GM23338 (cell line): ENCODE results near the gene ASXL3. TPM values are rescaled to one million over a fixed set of nuclear protein-coding genes. Genes with fewer than 3 reads are reported as not detected.

Source experiments
- ATAC-seq: fragments of 200-7000 bp; cut with Tn5 transposase; 3 replicates; pipeline ENCODE4 v1.9.1; 2020
- DNase-seq: peaks from one replicate; pipeline ENCODE4 v3.0.0-alpha.2; 2015; ENCODE audit warnings: low spot score
- H2AFZ ChIP-seq: fragments of 200-600 bp; sonication (generic); 2 replicates; pipeline ENCODE4 v1.8.0; 2016; ENCODE audit warnings: antibody characterized with exemption, mild to moderate bottlenecking, moderate library complexity
- H3F3A ChIP-seq: fragments of 200-600 bp; sonication (generic); replicated peaks from 2 replicates; pipeline ENCODE4 v1.8.0; 2017; ENCODE audit warnings: antibody characterized with exemption, mixed run types, low read depth
- H3K27ac ChIP-seq: fragments of 200-600 bp; sonication (generic); 2 replicates; pipeline ENCODE4 v1.6.1; 2016; ENCODE audit warnings: low read depth
- H3K27me3 ChIP-seq: fragments of 200-600 bp; sonication (generic); 2 replicates; pipeline ENCODE4 v1.8.0; 2016; ENCODE audit warnings: mild to moderate bottlenecking, mixed run types, moderate library complexity; ENCODE audit not compliant: insufficient read depth
- H3K36me3 ChIP-seq: fragments of 200-600 bp; sonication (generic); 2 replicates; pipeline ENCODE4 v1.8.0; 2016; ENCODE audit warnings: mild to moderate bottlenecking; ENCODE audit not compliant: insufficient read depth
- H3K4me1 ChIP-seq: fragments of 200-600 bp; sonication (generic); 2 replicates; pipeline ENCODE4 v1.8.0; 2016; ENCODE audit warnings: mild to moderate bottlenecking, moderate library complexity; ENCODE audit not compliant: insufficient read depth
- H3K4me2 ChIP-seq: fragments of 200-600 bp; sonication (generic); 2 replicates; pipeline ENCODE4 v1.7.1; 2017; ENCODE audit warnings: mixed run types
- H3K4me3 ChIP-seq: fragments of 200-600 bp; sonication (generic); 2 replicates; pipeline ENCODE4 v1.6.1; 2016; ENCODE audit warnings: mixed run types
- H3K79me2 ChIP-seq: fragments of 200-600 bp; sonication (generic); replicated peaks from 2 replicates; pipeline ENCODE4 v1.8.0; 2017; ENCODE audit warnings: mild to moderate bottlenecking; ENCODE audit not compliant: insufficient read depth
- H3K9me2 ChIP-seq: fragments of 200-600 bp; sonication (generic); 2 replicates; pipeline ENCODE4 v1.8.0; 2017; ENCODE audit not compliant: insufficient read depth
- H4K20me1 ChIP-seq: fragments of 200-600 bp; sonication (generic); replicated peaks from 2 replicates; pipeline ENCODE4 v1.8.0; 2017; ENCODE audit warnings: mild to moderate bottlenecking; ENCODE audit not compliant: insufficient read depth
- H3K27ac Mint-ChIP-seq: 2 replicates; pipeline ENCODE4 v1.8.0; 2020; ENCODE audit warnings: inconsistent platforms, mild to moderate bottlenecking, moderate library complexity, mixed read lengths
- H3K27me3 Mint-ChIP-seq: 3 replicates; pipeline ENCODE4 v1.8.0; 2022; ENCODE audit warnings: low read depth, mild to moderate bottlenecking, moderate library complexity, mixed read lengths, inconsistent platforms; ENCODE audit not compliant: insufficient read depth, poor library complexity
- H3K36me3 Mint-ChIP-seq: 3 replicates; pipeline ENCODE4 v1.8.0; 2021; ENCODE audit warnings: low read depth, mild to moderate bottlenecking, inconsistent platforms, moderate library complexity, mixed read lengths
- H3K4me1 Mint-ChIP-seq: 3 replicates; pipeline ENCODE4 v1.8.0; 2020; ENCODE audit warnings: mild to moderate bottlenecking, inconsistent platforms, mixed read lengths
- H3K4me3 Mint-ChIP-seq: 3 replicates; pipeline ENCODE4 v1.8.0; 2021; ENCODE audit warnings: moderate library complexity, mild to moderate bottlenecking, inconsistent platforms, mixed read lengths
- H3K9me3 Mint-ChIP-seq: 3 replicates; pipeline ENCODE4 v1.8.0; 2020; ENCODE audit warnings: moderate library complexity, mild to moderate bottlenecking, inconsistent platforms, mixed read lengths
- EZH2phosphoT487 ChIP-seq: fragments of 200-600 bp; sonication (generic); IDR thresholded peaks from one replicate; pipeline ENCODE4 v1.8.1; 2018; ENCODE audit warnings: antibody characterized with exemption; ENCODE audit not compliant: unreplicated experiment
- JUNB ChIP-seq: IDR thresholded peaks from one replicate; pipeline ENCODE4 v1.6.1; 2016; ENCODE audit warnings: antibody characterized with exemption; ENCODE audit not compliant: unreplicated experiment
- NANOG ChIP-seq: IDR thresholded peaks from 2 replicates; pipeline ENCODE4 v1.6.1; 2016; ENCODE audit warnings: antibody characterized with exemption, borderline replicate concordance
- STAT1 ChIP-seq: IDR thresholded peaks from one replicate; pipeline ENCODE4 v1.6.1; 2016; ENCODE audit warnings: antibody characterized with exemption; ENCODE audit not compliant: unreplicated experiment
- ZNF114 ChIP-seq: fragments of 250-450 bp; sonication (Bioruptor Pico); IDR thresholded peaks from 2 replicates; pipeline ENCODE4 v1.5.0; 2020; ENCODE audit warnings: mild to moderate bottlenecking, moderate library complexity
- ZNF331 ChIP-seq: fragments of 250-450 bp; sonication (Bioruptor Pico); IDR thresholded peaks from 2 replicates; pipeline ENCODE4 v1.5.0; 2020; ENCODE audit warnings: low read depth, mild to moderate bottlenecking, moderate library complexity
- polyA plus RNA-seq: library from polyadenylated mRNA; unstranded; fragments of >200 nt; fragmentation: Nextera tagmentation; extraction: Ambion mirVana; gene quantifications from 2 replicates; pipeline ENCODE4 v1.2.1, GENCODE V29; 2016
- total RNA-seq: library from RNA; depleted of rRNA; stranded (reverse); fragments of >200 nt; shearing (Covaris generic); gene quantifications from 2 replicates; pipeline ENCODE4 v1.2.3, GENCODE V29; 2014
- TF ChIP-seq, protein P1 (sequence below): fragments of 250-450 bp; sonication (Bioruptor Pico); IDR thresholded peaks from 2 replicates; pipeline ENCODE4 v1.5.0; 2020; ENCODE audit warnings: mild to moderate bottlenecking, moderate library complexity
- TF ChIP-seq, protein P2 (sequence below): IDR thresholded peaks from one replicate; pipeline ENCODE4 v1.6.1; 2018; ENCODE audit warnings: antibody characterized with exemption; ENCODE audit not compliant: unreplicated experiment

ASXL3 gene
- total and polyA plus RNA-seq, 2 experiments from 2014 or later, result 0.23 to 1.4 TPM

DNA sequence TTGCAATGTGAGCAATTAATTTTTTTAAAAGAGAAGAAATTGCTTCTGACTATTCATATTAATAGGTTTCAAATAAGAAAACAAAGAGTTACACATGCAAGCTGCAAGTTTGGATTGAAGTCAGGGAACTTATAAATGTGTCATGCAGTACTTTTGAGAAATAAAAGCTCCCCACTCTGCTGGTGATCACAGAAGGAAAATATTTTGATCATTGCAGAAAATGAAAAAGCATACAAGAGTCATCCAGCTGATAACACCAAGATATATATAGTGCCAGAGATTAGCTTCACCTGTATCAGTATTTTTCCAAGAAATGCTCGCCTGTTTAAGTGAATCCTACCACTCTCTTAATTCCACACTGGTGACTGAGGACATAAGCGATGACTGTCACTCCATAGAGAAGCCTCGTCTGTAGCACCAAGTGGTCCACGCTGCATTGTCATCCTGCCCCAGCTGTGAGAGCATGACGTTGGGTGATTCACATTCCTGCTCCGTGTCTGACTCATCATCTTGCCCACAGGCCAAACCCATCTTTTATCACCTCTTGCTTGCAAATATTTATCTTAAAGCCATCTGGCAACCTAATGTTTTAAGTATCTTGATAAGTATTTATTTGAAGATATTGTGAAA is 178.0 kb downstream of the ASXL3 start (continued):
- TF ChIP-seq, protein P1, sequence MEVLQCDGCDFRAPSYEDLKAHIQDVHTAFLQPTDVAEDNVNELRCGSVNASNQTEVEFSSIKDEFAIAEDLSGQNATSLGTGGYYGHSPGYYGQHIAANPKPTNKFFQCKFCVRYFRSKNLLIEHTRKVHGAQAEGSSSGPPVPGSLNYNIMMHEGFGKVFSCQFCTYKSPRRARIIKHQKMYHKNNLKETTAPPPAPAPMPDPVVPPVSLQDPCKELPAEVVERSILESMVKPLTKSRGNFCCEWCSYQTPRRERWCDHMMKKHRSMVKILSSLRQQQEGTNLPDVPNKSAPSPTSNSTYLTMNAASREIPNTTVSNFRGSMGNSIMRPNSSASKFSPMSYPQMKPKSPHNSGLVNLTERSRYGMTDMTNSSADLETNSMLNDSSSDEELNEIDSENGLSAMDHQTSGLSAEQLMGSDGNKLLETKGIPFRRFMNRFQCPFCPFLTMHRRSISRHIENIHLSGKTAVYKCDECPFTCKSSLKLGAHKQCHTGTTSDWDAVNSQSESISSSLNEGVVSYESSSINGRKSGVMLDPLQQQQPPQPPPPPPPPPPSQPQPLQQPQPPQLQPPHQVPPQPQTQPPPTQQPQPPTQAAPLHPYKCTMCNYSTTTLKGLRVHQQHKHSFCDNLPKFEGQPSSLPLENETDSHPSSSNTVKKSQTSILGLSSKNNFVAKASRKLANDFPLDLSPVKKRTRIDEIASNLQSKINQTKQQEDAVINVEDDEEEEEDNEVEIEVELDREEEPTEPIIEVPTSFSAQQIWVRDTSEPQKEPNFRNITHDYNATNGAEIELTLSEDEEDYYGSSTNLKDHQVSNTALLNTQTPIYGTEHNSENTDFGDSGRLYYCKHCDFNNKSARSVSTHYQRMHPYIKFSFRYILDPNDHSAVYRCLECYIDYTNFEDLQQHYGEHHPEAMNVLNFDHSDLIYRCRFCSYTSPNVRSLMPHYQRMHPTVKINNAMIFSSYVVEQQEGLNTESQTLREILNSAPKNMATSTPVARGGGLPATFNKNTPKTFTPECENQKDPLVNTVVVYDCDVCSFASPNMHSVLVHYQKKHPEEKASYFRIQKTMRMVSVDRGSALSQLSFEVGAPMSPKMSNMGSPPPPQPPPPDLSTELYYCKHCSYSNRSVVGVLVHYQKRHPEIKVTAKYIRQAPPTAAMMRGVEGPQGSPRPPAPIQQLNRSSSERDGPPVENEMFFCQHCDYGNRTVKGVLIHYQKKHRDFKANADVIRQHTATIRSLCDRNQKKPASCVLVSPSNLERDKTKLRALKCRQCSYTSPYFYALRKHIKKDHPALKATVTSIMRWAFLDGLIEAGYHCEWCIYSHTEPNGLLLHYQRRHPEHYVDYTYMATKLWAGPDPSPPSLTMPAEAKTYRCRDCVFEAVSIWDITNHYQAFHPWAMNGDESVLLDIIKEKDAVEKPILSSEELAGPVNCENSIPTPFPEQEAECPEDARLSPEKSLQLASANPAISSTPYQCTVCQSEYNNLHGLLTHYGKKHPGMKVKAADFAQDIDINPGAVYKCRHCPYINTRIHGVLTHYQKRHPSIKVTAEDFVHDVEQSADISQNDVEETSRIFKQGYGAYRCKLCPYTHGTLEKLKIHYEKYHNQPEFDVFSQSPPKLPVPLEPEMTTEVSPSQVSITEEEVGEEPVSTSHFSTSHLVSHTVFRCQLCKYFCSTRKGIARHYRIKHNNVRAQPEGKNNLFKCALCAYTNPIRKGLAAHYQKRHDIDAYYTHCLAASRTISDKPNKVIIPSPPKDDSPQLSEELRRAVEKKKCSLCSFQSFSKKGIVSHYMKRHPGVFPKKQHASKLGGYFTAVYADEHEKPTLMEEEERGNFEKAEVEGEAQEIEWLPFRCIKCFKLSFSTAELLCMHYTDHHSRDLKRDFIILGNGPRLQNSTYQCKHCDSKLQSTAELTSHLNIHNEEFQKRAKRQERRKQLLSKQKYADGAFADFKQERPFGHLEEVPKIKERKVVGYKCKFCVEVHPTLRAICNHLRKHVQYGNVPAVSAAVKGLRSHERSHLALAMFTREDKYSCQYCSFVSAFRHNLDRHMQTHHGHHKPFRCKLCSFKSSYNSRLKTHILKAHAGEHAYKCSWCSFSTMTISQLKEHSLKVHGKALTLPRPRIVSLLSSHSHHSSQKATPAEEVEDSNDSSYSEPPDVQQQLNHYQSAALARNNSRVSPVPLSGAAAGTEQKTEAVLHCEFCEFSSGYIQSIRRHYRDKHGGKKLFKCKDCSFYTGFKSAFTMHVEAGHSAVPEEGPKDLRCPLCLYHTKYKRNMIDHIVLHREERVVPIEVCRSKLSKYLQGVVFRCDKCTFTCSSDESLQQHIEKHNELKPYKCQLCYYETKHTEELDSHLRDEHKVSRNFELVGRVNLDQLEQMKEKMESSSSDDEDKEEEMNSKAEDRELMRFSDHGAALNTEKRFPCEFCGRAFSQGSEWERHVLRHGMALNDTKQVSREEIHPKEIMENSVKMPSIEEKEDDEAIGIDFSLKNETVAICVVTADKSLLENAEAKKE (CRISPR knock-in tag), result no peak
- TF ChIP-seq, protein P2, sequence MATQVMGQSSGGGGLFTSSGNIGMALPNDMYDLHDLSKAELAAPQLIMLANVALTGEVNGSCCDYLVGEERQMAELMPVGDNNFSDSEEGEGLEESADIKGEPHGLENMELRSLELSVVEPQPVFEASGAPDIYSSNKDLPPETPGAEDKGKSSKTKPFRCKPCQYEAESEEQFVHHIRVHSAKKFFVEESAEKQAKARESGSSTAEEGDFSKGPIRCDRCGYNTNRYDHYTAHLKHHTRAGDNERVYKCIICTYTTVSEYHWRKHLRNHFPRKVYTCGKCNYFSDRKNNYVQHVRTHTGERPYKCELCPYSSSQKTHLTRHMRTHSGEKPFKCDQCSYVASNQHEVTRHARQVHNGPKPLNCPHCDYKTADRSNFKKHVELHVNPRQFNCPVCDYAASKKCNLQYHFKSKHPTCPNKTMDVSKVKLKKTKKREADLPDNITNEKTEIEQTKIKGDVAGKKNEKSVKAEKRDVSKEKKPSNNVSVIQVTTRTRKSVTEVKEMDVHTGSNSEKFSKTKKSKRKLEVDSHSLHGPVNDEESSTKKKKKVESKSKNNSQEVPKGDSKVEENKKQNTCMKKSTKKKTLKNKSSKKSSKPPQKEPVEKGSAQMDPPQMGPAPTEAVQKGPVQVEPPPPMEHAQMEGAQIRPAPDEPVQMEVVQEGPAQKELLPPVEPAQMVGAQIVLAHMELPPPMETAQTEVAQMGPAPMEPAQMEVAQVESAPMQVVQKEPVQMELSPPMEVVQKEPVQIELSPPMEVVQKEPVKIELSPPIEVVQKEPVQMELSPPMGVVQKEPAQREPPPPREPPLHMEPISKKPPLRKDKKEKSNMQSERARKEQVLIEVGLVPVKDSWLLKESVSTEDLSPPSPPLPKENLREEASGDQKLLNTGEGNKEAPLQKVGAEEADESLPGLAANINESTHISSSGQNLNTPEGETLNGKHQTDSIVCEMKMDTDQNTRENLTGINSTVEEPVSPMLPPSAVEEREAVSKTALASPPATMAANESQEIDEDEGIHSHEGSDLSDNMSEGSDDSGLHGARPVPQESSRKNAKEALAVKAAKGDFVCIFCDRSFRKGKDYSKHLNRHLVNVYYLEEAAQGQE, result no peak
- no peak for TF ChIP-seq STAT1

DNA sequence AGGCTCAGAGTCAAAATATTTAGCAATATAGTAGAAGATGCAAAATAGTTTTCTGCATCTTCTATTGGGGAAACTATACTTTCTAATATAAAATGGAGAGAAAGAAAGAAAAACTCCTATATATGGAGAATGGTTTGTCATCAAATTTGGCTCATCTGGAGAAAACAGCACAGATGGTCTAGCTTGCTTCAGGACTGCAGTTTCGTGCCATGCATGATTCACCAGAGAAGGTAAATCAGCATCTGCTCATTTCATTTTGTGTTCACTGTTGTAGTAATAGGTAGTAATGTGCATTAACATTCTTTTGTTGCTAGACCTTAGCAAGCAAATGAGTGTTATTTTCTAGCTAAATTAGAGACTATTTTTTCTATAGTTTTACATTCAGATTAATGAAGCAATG is 179.0 kb downstream of the ASXL3 start:
- no peak overlapping the region for H3K4me2 ChIP-seq
- no peaks in the 10 kb centered on the region for H3F3A ChIP-seq
- no peak for ATAC-seq
- no peak overlapping the region for H3K4me3 ChIP-seq
- no peak overlapping the region for H3K27ac ChIP-seq
- no peaks in the 10 kb centered on the region for H3K9me2 ChIP-seq
- no peaks in the 10 kb centered on the region for H3K4me1 ChIP-seq
- no peaks in the 10 kb centered on the region for H3K27me3 ChIP-seq
- no peak for TF ChIP-seq JUNB
- TF ChIP-seq NANOG, result no peak
- TF ChIP-seq ZNF114 (CRISPR knock-in tag), result no peak
- no peak for TF ChIP-seq ZNF331 (CRISPR knock-in tag)
- TF ChIP-seq EZH2phosphoT487, result no peak
- no peaks in the 10 kb centered on the region for H3K9me3 Mint-ChIP-seq
- H3K4me3 Mint-ChIP-seq, result no peak overlapping the region
- no peak for DNase-seq
- H3K79me2 ChIP-seq, result no peaks in the 10 kb centered on the region
- no peaks in the 10 kb centered on the region for H4K20me1 ChIP-seq
- no peak overlapping the region for H3K27ac Mint-ChIP-seq
- no peaks in the 10 kb centered on the region for H3K36me3 ChIP-seq
- no peaks in the 10 kb centered on the region for H3K36me3 Mint-ChIP-seq
- H3K4me1 Mint-ChIP-seq, result no peaks in the 10 kb centered on the region
- H2AFZ ChIP-seq, result no peak overlapping the region
- H3K27me3 Mint-ChIP-seq, result no peaks in the 10 kb centered on the region
